H9 (cell line): Measurements from ENCODE around the gene ZNF280C. TPM values are rescaled to one million over a fixed set of nuclear protein-coding genes. Genes with fewer than 3 reads are reported as not detected.

ENCODE experiments used
- DNase-seq: peaks from one replicate; pipeline ENCODE4 v3.0.0-alpha.2; 2017
- H2AFZ ChIP-seq: one replicate; pipeline ENCODE4 v1.6.1; 2013; ENCODE audit warnings: mild to moderate bottlenecking, low read length, control low read depth, moderate library complexity
- H2AK5ac ChIP-seq: 2 replicates; pipeline ENCODE4 v1.6.1; 2013; ENCODE audit warnings: low read length, control low read depth, mixed read lengths; ENCODE audit not compliant: insufficient read length
- H2BK120ac ChIP-seq: one replicate; pipeline ENCODE4 v1.6.1; 2013; ENCODE audit warnings: low read depth, mild to moderate bottlenecking, low read length, control low read depth, inconsistent platforms; ENCODE audit not compliant: poor library complexity, severe bottlenecking
- H2BK12ac ChIP-seq: 2 replicates; pipeline ENCODE4 v1.6.1; 2013; ENCODE audit warnings: low read length, control low read depth, mixed read lengths, low read depth; ENCODE audit not compliant: insufficient read length
- H2BK15ac ChIP-seq: 2 replicates; pipeline ENCODE4 v1.6.1; 2013; ENCODE audit warnings: low read depth, low read length, control low read depth
- H2BK20ac ChIP-seq: one replicate; pipeline ENCODE4 v1.6.1; 2013; ENCODE audit warnings: low read depth, mild to moderate bottlenecking, low read length, control low read depth, inconsistent platforms; ENCODE audit not compliant: poor library complexity, severe bottlenecking
- H2BK5ac ChIP-seq: 2 replicates; pipeline ENCODE4 v1.6.1; 2013; ENCODE audit warnings: low read length, control low read depth, mixed read lengths; ENCODE audit not compliant: insufficient read length
- H3K14ac ChIP-seq: 2 replicates; pipeline ENCODE4 v1.6.1; 2013; ENCODE audit warnings: low read length, control low read depth; ENCODE audit not compliant: insufficient read depth
- H3K18ac ChIP-seq: 2 replicates; pipeline ENCODE4 v1.6.1; 2013; ENCODE audit warnings: low read depth, mild to moderate bottlenecking, mixed read lengths, low read length, control low read depth; ENCODE audit not compliant: insufficient read length
- H3K23ac ChIP-seq: 2 replicates; pipeline ENCODE4 v1.6.1; 2013; ENCODE audit warnings: low read length, control low read depth, mixed read lengths, low read depth; ENCODE audit not compliant: insufficient read length
- H3K23me2 ChIP-seq: 2 replicates; pipeline ENCODE4 v1.6.1; 2013; ENCODE audit warnings: low read depth, mild to moderate bottlenecking, mixed read lengths, low read length, control low read depth; ENCODE audit not compliant: insufficient read length, poor library complexity, severe bottlenecking
- H3K27ac ChIP-seq: 2 replicates; pipeline ENCODE4 v1.5.1; 2013; ENCODE audit warnings: low read length, control low read depth, mixed read lengths, low read depth; ENCODE audit not compliant: insufficient read length
- H3K27me3 ChIP-seq: 2 replicates; pipeline ENCODE4 v1.6.1; 2013; ENCODE audit warnings: low read length, control low read depth, inconsistent platforms; ENCODE audit not compliant: insufficient read depth
- H3K4ac ChIP-seq: 2 replicates; pipeline ENCODE4 v1.6.1; 2013; ENCODE audit warnings: low read depth, mild to moderate bottlenecking, control low read depth, inconsistent platforms, low read length, moderate library complexity
- H3K4me1 ChIP-seq: 2 replicates; pipeline ENCODE4 v1.6.1; 2013; ENCODE audit warnings: low read length, control low read depth, inconsistent platforms; ENCODE audit not compliant: insufficient read depth
- H3K4me2 ChIP-seq: 2 replicates; pipeline ENCODE4 v1.6.1; 2013; ENCODE audit warnings: low read length, control low read depth, mixed read lengths; ENCODE audit not compliant: insufficient read length, insufficient read depth
- H3K56ac ChIP-seq: 2 replicates; pipeline ENCODE4 v1.6.1; 2013; ENCODE audit warnings: low read depth, mild to moderate bottlenecking, mixed read lengths, low read length, control low read depth; ENCODE audit not compliant: insufficient read length
- H3K79me1 ChIP-seq: 2 replicates; pipeline ENCODE4 v1.6.1; 2013; ENCODE audit warnings: low read depth, mild to moderate bottlenecking, moderate library complexity, low read length, control low read depth, inconsistent platforms; ENCODE audit not compliant: insufficient read depth, poor library complexity, severe bottlenecking
- H3K79me2 ChIP-seq: 2 replicates; pipeline ENCODE4 v1.6.1; 2013; ENCODE audit warnings: low read length, control low read depth, inconsistent platforms; ENCODE audit not compliant: insufficient read depth
- H3K9ac ChIP-seq: 2 replicates; pipeline ENCODE4 v1.6.1; 2013; ENCODE audit warnings: low read length, control low read depth, mixed read lengths; ENCODE audit not compliant: insufficient read length; ENCODE audit errors: extremely low read depth
- H3K9me3 ChIP-seq: one replicate; pipeline ENCODE4 v1.6.1; 2013; ENCODE audit warnings: low read depth, low read length, inconsistent platforms; ENCODE audit not compliant: control insufficient read depth
- H3T11ph ChIP-seq: one replicate; pipeline ENCODE4 v1.6.1; 2013; ENCODE audit warnings: mild to moderate bottlenecking, low read length, control low read depth, inconsistent platforms
- H4K20me1 ChIP-seq: one replicate; pipeline ENCODE4 v1.6.1; 2013; ENCODE audit not compliant: control insufficient read depth, insufficient read length, insufficient read depth
- H4K5ac ChIP-seq: 2 replicates; pipeline ENCODE4 v1.6.1; 2013; ENCODE audit warnings: low read depth, mild to moderate bottlenecking, mixed read lengths, low read length, control low read depth; ENCODE audit not compliant: insufficient read length
- H4K8ac ChIP-seq: replicated peaks from 2 replicates; pipeline ENCODE4 v1.6.1; 2013; ENCODE audit warnings: low read length, control low read depth, mixed read lengths, low read depth; ENCODE audit not compliant: insufficient read length
- H4K91ac ChIP-seq: 2 replicates; pipeline ENCODE4 v1.6.1; 2013; ENCODE audit warnings: low read depth, mild to moderate bottlenecking, moderate library complexity, mixed read lengths, low read length, control low read depth; ENCODE audit not compliant: insufficient read length
- H3K27ac Mint-ChIP-seq, 3 experiments: 2 replicates in 2 of 3; 3 replicates in 1 of 3; pipeline ENCODE4 v1.8.0; 2020 to 2021; ENCODE audit warnings: mixed read lengths in 3 of 3, mild to moderate bottlenecking in 1 of 3, moderate library complexity in 1 of 3
- H3K27me3 Mint-ChIP-seq: 2 replicates; pipeline ENCODE4 v1.8.0; 2021; ENCODE audit warnings: low read depth, mild to moderate bottlenecking, moderate library complexity, mixed read lengths
- H3K36me3 Mint-ChIP-seq, 3 experiments: 2 replicates in 2 of 3; 3 replicates in 1 of 3; pipeline ENCODE4 v1.8.0; 2020 to 2021; ENCODE audit warnings: low read depth in 3 of 3, mixed read lengths in 3 of 3; ENCODE audit not compliant: insufficient read depth in 1 of 3
- H3K4me1 Mint-ChIP-seq, 2 experiments: 2 replicates each; pipeline ENCODE4 v1.8.0; 2020; ENCODE audit warnings: mixed read lengths in 2 of 2
- H3K4me3 Mint-ChIP-seq, 2 experiments: 2 replicates in 1 of 2; 3 replicates in 1 of 2; pipeline ENCODE4 v1.8.0; 2020 to 2021; ENCODE audit warnings: mild to moderate bottlenecking in 2 of 2, mixed read lengths in 2 of 2, moderate library complexity in 1 of 2
- H3K9me3 Mint-ChIP-seq, 2 experiments: 2 replicates in 1 of 2; 3 replicates in 1 of 2; pipeline ENCODE4 v1.8.0; 2020; ENCODE audit warnings: mild to moderate bottlenecking in 2 of 2, mixed read lengths in 2 of 2, moderate library complexity in 1 of 2
- CTCF ChIP-seq: fragments of 200-600 bp; sonication (generic); conservative IDR thresholded peaks from 3 replicates; pipeline ENCODE4 v1.8.0; 2021; ENCODE audit warnings: antibody characterized with exemption, mild to moderate bottlenecking
- WGBS: extraction: QIAGEN DNeasy Blood & Tissue Kit; methylation state at CpG from one replicate; pipeline ENCODE4 v1.1.7; 2013; ENCODE audit warnings: missing lambda C conversion rate, low lambda C conversion rate, mixed read lengths; ENCODE audit not compliant: insufficient read length; ENCODE audit errors: extremely low coverage; 5-methylcytosine and 5-hydroxymethylcytosine counted together
- total RNA-seq: library from RNA; stranded (reverse); gene quantifications from 2 replicates; pipeline ENCODE4 v1.2.1, GENCODE V29; 2021

Gene ZNF280C
- total RNA-seq, 1 experiment from 2014 or later = 6.6 TPM

GRCh38 chrX:130165703-130166502 lies 102.8 kb downstream of the ZNF280C start, which contains the start of gene AIFM1:
AIFM1 (minus strand) TSS chrX:130165841; CDS start chrX:130165656, 185 bp downstream.
- peak within 1 kb of the TSS; percentile 96 to 97 (median 97) for H3K27ac Mint-ChIP-seq
- no peak within 1 kb of the TSS for H2BK5ac ChIP-seq
- peak; percentile 95 for DNase-seq
- TF ChIP-seq CTCF = no peak
- no peaks in the 10 kb centered on the region for H3K4me1 ChIP-seq
- H4K91ac ChIP-seq = no peak within 1 kb of the TSS
- peaks cover 4% of the 10 kb centered on the region; the same call in 1 of the 2 replicates for H3K79me2 ChIP-seq
- no peak within 1 kb of the TSS; the same call in 1 of the 2 replicates for H3K14ac ChIP-seq
- H3K4ac ChIP-seq = no peak within 1 kb of the TSS
- H3K56ac ChIP-seq = no peak within 1 kb of the TSS
- H3K27me3 ChIP-seq = no peaks in the 10 kb centered on the region
- no peak within 1 kb of the TSS for H2BK15ac ChIP-seq
- H3K4me2 ChIP-seq = peak within 1 kb of the TSS; percentile 94
- H2AFZ ChIP-seq = no peak within 1 kb of the TSS
- peaks cover 0 to 1% (median 1%) of the 10 kb centered on the region in 3 experiments; a peak in 3 of 7 replicates for H3K36me3 Mint-ChIP-seq
- H3K4me3 Mint-ChIP-seq = peak within 1 kb of the TSS; percentile 92 to 93
- H3K27me3 Mint-ChIP-seq = no peaks in the 10 kb centered on the region; the same call in 1 of the 2 replicates
- H4K8ac ChIP-seq = no peak within 1 kb of the TSS
- H2BK120ac ChIP-seq = no peak within 1 kb of the TSS
- no peak within 1 kb of the TSS for H2BK20ac ChIP-seq
- H4K5ac ChIP-seq = no peak within 1 kb of the TSS
- peak within 1 kb of the TSS; percentile 39 for H3K18ac ChIP-seq
- H3K79me1 ChIP-seq = no peaks in the 10 kb centered on the region
- peaks cover 13% of the 10 kb centered on the region for H3K9me3 ChIP-seq
- H4K20me1 ChIP-seq = no peaks in the 10 kb centered on the region
- peak within 1 kb of the TSS; percentile 77 for H3K9ac ChIP-seq
- H3K4me1 Mint-ChIP-seq = peaks cover 9 to 14% of the 10 kb centered on the region in 2 experiments; a peak in 3 of 4 replicates
- H3K23me2 ChIP-seq = peaks cover 3% of the 10 kb centered on the region
- H3K27ac ChIP-seq = peak within 1 kb of the TSS; percentile 53
- H3K23ac ChIP-seq = no peak within 1 kb of the TSS
- H3T11ph ChIP-seq = no peak within 1 kb of the TSS
- no CpG with 5 or more reads among the region's 50 CpGs for WGBS
- no peak within 1 kb of the TSS for H2BK12ac ChIP-seq
- no peak within 1 kb of the TSS for H2AK5ac ChIP-seq
- H3K9me3 Mint-ChIP-seq = peaks cover 0 to 60% of the 10 kb centered on the region in 2 experiments; a peak in 4 of 5 replicates
